HG03457 (cell line): ENCODE measurements around the gene EXOC4.
"Not testable (repeated sequence)": the region's sequence is repeated elsewhere in the genome, so short reads cannot be mapped to it uniquely, and the experiment has no call there.

ENCODE experiments used
- ATAC-seq: cut with Tn5 transposase; IDR thresholded peaks from one replicate; pipeline ENCODE4 v1.9.1; 2021; ENCODE audit warnings: moderate number of reproducible peaks; ENCODE audit not compliant: unreplicated experiment

EXOC4 gene

DNA sequence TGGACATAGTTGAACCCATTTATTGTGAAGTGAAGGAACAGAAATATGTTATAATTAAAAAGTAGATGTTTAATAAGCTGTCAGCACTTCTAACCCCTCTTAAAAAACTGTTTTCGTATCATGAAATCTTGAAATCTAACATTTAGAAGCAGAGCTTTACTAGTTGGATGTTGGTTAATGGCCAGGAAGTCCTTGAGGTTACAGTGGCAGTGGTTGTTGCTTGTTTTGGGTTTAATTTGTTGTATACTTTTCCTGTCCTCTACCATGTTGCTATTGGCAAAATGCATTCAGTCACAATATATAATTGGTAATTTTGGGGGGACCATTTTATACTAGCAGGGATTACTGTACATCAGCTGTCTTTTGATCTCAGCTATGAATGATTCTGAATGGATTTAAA lies 60.7 kb downstream of the EXOC4 start:
- no peak for ATAC-seq

DNA sequence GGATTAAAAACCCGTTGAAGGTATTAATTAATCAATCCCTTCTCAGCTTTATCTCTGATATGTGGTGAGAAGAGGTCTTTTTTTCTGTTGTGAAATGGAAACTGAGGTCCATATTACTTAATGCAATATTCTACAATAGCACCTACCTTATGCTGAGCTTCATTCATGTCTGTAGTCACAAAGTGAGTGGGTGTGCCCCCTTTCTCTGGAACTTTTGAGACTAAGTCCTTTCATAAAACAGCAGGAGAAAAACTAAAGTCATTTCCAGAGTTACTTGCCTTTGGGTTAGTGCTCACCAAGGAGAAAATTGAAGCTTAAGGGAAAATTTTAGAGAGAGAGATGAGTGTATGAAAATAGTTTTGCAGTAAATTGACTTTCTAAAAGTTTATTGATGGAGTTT lies 61.2 kb downstream of the EXOC4 start:
- no peak for ATAC-seq

DNA sequence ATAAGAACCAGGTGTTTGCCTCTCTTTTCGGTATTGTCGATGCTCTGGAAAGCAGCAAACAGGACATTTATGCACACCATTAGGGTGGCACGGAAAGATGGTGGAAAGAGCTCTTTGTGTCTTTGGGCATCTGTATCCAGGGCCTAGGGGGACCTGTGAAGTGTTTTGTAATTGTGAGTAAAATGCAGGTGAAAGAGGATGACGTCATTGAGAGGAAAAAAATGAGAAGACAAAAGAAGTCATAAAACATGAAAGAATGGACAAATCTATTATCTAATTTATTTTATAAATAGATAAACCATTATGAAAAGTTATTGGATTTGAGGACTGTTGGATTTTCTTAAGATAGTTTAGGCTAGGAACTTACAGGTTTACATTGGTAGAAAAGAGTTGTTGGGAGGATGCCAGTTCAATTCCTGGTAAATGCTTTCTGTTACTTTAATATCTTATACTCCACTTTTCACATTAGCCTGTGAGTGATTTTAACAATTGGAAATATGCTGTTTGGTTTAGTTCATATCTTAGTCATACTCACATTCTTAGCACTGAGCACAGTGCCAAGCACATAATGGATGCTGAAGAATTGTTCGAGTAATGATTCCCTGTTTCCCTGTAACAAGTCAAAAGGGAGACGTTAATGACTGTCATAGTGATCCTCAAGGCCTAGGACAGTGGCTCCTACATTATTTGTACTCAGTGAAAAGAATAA lies 62.6 kb downstream of the EXOC4 start:
- ATAC-seq: no peak

DNA sequence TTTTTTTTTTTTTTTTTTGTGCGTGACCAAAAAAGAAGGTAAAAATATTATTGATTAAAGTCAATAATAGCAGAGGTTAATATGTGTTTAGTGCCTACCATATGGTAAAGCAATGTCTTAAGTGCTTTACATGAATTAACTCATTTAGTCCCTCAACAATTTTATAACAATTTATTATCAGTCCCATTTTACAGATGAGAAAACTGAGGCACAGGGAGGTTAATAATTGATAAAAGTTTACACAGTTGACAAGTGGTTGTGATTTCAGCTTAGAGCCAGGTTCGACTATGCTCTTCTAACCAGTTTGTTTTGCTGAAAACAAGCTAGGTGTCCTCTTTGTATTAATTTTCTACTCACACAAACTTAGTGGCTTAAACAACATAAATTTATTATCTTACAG lies 67.0 kb downstream of the EXOC4 start:
- ATAC-seq: no peak

DNA sequence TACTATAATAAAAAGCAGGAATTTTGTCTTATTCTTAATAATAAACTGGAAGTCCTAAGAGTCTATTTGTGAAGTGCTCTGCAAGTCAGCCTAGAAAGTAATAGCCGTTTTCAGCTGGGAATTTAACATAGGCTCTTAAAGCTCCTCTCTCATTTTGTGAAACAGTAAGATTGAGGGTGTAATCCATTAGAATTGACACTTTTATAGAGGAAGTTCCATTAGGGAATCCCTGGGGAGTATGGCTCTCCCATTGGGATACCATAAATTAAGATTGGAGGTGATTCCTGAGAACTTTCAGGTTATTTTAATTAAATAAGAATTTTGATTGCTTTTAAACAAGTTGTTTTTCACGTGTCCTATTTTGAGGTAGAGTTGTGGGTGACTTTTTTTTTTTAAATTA lies 68.0 kb downstream of the EXOC4 start:
- ATAC-seq: no peak

DNA sequence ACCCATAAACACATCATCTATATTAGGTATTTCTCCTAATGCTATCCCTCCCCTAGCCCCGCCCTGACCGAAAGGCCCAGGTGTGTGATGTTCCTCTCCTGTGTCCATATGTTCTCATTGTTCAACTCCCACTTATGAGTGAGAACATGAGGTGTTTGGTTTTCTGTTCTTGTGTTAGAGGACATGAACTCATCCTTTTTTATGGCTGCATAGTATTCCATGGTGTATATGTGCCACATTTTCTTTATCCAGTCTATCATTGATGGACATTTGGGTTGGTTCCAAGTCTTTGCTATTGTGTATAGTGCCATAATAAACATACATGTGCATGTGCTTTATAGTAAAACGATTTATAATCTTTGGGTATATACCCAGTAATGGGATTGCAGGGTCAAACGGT lies 68.5 kb downstream of the EXOC4 start:
- not testable (repeated sequence) for ATAC-seq

DNA sequence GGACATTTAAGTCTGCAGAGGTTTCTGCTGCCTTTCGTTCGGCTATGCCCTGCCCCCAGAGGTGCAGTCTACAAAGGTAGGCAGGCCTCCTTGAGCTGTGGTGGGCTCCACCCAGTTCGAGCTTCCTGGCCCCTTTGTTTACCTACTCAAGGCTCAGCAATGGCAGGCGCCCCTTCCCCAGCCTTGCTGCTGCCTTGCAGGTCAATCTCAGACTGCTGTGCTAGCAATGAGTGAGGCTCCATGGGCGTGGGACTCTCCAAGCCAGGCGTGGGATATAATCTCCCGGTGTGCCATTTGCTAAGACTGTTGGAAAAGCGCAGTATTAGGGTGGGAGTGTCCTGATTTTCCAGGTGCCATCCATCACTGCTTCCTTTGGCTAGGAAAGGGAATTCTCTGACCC lies 73.9 kb downstream of the EXOC4 start:
- not testable (repeated sequence) for ATAC-seq

DNA sequence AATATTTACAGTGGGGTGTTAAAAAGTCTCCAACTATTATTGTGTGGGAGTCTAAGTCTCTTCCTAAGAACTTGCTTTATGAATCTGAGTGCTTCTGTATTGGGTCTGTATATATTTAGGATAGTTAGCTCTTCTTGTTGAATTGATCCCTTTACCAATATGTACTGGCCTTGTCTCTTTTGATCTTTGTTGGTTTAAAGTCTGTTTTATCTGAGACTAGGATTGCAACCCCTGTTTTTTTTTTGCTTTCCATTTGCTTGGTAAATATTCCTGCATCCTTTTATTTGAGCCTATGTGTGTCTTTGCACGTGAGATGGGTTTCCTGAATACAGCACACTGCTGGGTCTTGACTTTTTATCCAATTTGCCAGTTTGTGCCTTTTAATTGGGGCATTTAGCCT lies 75.1 kb downstream of the EXOC4 start:
- ATAC-seq: not testable (repeated sequence)

DNA sequence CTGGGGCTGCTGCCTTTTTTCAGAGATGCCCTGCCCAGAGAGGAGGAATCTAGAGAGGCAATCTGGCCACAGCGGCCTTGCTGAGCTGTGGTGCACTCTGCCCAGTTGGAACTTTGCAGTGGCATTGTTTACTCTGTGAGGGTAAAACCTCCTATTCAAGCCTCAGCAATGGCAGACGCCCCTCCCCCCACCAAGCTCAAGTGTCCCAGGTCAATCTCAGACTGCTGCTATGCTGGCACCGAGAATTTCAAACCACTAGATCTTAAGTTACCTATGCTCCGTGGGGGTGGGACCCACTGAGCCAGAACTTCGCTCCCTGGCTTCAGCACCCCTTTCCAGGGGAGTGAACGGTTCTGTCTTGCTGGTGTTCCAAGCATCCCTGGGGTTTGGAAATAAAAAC lies 77.2 kb downstream of the EXOC4 start:
- ATAC-seq: no peak

DNA sequence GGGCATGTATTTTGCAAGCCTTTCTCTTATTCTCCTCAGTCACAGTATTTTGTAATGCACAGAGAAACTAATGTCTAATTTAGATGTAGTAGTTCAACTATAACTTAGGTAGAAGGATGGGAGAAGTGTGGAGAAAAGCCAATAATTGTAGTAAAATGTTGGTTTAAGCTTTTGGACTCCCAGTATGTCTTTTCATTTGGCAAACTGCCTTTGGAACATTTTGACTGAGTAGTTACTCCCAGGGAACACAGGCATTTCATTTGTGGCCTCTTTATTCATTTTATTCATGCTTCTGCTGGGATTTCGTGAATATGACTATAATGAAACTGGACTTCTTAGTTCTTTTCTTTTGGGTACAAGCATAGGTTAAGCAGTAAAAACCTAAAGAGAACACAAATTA lies 79.0 kb downstream of the EXOC4 start:
- no peak for ATAC-seq

DNA sequence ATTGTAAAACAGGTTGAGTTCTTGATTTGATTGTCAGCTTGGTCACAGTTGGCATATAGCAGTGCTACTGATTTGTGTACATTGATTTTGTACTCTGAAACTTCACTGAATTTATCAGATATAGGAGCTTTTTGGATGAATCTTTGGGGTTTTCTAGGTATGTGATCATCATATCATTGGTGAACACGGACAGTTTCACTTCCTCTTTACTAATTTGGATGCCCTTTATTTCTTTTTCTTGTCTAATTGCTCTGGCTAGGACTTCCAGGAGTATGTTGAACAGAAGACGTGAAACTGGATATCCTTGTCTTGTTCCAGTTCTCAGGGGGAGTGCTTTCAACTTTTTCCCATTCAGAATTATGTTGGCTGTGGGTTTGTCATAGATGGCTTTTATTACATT lies 86.9 kb downstream of the EXOC4 start:
- no peak for ATAC-seq

DNA sequence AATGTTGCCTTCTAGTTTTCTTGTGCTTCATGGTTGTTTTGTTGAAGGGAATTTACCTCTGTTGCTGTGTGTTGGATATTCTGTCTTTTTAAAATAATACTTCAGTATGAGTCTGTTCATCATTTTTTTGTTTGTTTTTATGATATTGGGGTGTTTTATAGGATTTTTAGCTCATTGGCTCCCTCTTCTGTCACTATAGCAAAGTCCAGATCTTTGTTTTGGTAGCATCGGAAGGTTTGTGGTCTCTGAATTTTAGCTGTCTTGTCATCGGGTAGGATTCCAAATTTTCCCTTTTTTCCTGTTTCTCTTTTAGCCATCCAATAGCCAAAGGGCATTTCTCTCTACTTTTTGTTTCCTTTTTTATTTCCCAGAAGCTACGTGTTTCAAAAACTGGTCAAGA lies 91.4 kb downstream of the EXOC4 start:
- ATAC-seq: no peak

DNA sequence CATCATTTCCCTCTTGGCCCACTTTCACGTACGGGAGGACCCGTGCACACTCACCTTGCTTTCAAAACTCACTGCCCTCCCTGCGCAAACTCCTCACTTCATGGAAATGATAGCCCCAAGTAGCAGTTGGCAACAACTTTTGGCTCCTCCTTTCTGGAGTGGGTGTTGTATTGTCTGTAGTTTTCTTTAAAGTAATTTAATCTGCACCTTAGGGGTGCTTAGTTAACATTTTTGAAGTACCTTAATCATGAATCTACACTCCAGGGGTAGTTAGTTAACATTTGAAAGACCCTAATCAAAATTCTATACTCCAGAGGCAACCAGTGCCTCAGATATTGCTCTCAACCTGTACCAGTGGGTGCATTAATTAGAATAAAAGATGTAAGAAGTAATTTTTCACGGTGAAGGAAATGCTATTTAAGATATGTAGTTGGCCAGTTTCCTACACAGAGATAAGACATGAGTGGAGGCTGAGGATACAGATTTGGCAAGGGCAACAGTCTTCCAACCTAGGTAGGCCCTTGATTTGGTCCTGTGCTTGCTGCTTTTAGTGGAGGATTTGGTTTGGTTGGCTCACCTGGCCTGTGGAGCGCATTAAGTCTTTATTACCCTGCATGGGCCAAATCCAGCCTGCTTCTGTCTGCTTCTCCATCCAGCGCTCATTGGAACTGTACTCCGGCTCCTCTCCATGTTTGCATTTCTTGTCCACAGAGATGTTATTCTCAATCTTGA lies 93.0 kb downstream of the EXOC4 start:
- no peak for ATAC-seq

DNA sequence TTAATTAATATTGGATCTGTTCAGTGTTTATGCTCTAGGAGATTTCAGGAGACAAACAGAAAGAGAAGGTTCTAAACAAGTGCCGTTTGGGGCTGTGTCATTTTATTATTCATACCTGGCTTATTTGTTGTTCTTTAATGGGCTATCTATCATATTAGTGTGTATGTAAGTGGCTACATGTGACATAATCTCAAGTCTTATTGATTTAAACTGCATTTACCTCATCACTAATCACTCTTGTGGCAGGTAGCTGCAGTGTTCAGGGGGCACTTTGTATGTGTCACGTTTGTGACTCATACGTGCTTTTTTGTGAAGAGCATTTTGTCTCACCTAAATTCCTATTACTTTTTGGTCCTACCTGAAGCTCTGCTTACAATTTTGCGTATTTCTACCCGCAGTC lies 95.4 kb downstream of the EXOC4 start:
- no peak for ATAC-seq

DNA sequence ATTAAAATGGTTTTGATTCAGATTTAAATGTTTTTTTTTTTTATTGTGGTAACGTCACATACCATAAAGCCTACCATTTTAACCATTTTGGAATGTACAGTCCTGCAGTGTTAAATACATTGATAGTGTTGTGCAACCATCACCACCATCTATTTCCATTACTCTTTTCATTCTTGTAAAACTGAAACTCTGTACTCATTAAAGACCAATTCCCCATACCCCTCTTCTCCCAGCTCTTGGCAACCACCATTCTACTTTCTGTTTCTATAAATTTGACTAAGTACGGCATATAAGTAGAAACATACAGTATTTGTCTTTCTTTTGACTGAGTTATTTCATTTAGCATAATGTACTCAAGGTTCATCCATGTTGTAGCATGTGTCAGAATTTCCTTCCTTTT lies 96.2 kb downstream of the EXOC4 start:
- ATAC-seq: no peak

DNA sequence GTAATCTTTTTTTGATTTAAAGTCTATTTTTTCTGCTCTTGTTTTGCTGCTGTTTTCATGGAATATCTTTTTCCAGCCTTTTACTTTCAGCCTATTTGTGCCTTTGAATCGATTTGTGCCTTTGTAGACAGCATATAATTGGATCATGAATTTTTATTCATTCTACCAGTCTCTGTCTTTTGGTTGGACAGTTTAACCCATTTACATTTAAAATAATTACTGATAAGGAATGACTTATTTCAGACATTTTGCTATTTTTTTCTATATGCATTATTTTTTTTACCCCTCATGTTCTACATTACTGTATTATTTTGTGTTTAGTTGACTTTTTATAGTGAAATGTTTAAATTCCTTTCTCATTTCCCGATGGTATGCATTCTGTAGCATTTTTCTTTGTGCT lies 99.6 kb downstream of the EXOC4 start:
- no peak for ATAC-seq

DNA sequence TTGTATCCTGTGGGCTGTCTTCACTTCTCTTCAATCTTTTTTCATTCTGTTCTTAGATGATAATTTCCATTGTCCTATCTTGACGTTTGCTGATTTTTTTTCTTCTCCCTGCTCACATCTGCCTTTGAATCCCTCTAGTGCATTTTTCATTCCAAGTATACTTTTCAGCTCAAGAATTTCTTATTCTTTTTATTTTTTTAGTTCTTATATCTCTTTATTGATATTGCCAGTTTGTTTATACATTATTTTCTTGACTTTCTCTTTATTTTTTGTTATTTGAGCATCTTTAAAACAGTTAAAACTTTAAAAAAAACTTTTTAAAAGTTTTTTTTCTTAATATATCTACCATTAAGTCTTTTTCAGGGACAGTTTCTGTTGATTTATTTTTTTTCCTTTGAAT lies 100.9 kb downstream of the EXOC4 start:
- ATAC-seq: no peak

DNA sequence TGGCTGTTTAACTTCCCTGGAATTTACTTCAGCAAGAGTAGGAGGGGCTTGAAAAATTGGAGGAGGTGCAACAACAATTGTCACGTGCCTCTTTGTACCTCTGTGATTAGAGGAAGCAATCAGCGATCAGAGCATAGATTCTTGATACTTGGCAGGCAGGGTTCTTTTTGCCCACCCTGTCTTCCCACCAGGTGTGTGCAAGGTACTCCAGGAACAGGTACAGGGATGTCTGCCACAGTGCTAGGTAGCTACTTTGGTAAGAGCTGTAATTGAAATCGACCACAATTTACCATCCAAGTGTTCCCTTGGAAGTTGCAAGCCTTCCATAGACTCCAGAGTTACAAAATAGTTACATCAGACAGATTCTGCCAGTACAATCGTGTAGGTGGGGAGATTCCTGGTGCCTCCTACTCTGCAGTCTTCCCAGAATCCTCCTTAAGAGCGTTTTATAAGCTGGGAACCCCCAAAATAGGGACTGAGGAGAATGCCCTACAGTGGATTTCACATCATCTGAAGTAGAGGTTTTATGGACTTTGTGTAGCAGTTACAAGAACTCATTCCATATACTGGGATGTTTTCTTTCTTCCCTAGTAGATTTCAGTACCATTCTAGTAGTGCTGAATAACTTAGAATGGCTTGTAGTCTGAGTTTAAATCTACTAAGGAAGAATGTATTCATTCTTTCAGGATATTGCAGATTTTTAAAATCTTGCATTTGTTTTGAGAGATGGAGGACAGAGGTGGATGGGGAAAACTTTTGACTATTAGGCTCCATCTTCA lies 101.9 kb downstream of the EXOC4 start:
- no peak for ATAC-seq

DNA sequence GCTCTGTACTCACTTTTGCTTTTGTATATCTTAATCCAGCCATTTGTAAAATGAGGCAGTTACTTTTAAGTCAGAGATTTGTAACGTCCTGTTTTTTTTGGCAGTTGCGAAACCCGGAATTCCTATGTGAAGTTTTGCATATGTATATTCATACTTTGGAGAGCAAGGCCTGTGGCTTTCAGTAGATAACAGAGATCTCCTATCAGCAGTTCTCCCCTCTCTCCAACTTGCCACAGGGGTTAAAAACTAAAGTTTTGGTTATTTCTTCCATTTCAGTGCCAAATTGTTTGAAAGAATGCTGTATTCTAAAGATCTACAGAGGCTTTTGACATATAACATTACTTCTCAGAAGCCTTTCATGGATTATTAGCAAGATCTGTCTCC lies 102.4 kb downstream of the EXOC4 start:
- ATAC-seq: no peak

DNA sequence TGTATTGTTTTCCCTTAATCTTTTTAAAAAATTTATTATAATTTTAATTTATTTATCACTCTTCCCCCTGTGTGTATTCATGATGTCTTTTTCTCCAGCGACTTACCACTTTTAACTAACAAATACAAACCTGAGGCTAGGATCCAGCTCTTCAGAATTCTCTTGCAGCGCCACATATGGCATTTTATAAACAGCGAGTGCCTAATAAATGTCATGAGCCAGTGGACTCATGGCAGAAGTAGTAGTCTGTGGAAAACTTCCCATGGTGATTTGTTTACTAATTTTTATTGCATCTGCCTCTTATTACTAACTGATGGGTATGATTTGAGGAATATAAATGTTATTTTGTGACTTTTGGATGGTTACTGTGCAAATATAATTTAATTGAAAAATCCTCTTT lies 102.9 kb downstream of the EXOC4 start:
- no peak for ATAC-seq

DNA sequence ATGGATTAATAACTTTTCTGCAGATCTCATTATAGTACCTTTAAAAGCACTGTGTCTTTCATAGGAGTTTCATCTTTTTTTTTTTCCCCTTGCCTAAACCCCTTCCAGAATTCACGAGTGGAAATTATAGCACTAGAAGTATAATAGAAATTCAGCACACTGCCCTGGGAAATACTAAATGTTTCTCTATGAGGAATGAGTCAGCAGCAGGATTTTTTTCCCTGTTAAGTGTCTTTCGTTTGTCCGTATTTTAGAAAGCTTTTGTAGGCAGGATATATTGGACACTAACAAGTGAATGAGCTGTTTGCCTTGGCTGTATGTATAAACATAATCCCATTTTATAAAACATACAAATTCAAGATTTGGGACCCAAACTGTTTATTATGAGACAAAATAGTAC lies 105.8 kb downstream of the EXOC4 start:
- ATAC-seq: no peak

DNA sequence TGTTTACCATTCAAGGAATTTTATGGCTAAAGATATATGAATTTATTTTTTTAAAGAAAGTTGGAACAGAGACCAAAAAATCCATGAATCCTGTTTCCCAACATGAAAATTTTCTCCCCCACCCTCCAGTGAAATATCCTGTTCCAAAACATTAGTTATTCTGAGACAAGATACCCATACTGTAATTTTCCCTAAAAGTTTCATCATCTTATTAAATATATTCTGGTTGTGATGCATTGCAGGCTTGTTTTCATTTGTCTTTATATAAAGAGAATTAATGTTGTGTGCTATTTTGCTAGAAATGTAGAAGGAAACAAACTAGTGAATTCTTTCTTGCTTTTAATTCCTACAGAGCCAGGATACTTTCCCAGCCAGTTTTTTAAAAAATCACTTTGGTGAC lies 106.6 kb downstream of the EXOC4 start:
- no peak for ATAC-seq
